PC-9 (cell line): ENCODE data around the gene TBC1D8.

Experiments used
- CTCF ChIP-seq: fragments of 200-600 bp; sonication (generic); conservative IDR thresholded peaks from 2 replicates; pipeline ENCODE4 v1.6.1; 2017; ENCODE audit warnings: mixed run types, antibody characterized with exemption, mild to moderate bottlenecking, moderate library complexity
- EZH2 ChIP-seq: fragments of 200-600 bp; sonication (generic); IDR thresholded peaks from 2 replicates; pipeline ENCODE4 v1.8.0; 2017; ENCODE audit warnings: antibody characterized with exemption, low read depth

GRCh38 chr2:101047075-101047766, 104.0 kb downstream of the TBC1D8 start:
- TF ChIP-seq CTCF (no peak), EZH2 (no peak)
